ENCODE data around the gene SLC1A2. TPM values are rescaled to one million over a fixed set of nuclear protein-coding genes. Genes with fewer than 3 reads are reported as not detected.

SLC1A2 gene
- total RNA-seq, 2 donors from 2014 or later, result 0.54 to 0.78 TPM

DNA sequence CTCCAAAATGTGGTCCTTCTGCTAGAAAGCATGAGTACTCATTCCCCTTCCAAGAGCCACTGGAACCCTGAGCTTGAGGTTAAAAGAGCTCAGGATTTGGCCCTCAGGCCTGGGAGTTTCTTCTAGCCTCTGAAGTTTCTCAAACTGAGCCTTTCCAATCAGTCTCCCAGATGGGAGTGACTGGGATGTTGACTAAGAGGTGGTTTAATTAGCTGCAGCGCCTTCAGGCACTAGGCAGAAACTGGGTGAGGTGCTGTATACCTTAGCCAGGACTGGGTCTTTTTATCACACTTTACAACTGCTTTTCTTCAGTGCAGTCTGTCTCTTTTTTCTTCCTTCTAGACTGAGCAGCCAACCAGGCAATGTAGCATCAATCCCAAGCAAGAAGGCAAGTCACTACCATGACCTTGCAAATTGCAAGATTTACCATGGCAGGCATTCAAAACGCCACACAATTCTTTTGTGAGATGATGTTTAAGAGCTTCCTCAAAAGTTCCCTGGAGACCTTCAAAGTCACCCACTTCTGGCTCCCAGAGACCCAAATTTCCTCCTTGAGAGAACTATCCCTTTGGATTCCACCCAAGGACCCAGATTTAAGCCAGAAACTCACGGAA lies 93.0 kb downstream of the SLC1A2 start:
- H3K36me3 ChIP-seq, result no peaks in the 10 kb centered on the region
- no peak overlapping the region for H3K27ac ChIP-seq
- peaks cover 0 to 20% of the 10 kb centered on the region in 2 donors for H3K4me1 ChIP-seq (ENCODE audit: control insufficient read depth in 1 of 2, low read depth in 2 of 2)
- H3K4me3 ChIP-seq, result no peak overlapping the region
- DNase-seq (ENCODE audit: low spot score), result no peak
- TF ChIP-seq, protein P1, sequence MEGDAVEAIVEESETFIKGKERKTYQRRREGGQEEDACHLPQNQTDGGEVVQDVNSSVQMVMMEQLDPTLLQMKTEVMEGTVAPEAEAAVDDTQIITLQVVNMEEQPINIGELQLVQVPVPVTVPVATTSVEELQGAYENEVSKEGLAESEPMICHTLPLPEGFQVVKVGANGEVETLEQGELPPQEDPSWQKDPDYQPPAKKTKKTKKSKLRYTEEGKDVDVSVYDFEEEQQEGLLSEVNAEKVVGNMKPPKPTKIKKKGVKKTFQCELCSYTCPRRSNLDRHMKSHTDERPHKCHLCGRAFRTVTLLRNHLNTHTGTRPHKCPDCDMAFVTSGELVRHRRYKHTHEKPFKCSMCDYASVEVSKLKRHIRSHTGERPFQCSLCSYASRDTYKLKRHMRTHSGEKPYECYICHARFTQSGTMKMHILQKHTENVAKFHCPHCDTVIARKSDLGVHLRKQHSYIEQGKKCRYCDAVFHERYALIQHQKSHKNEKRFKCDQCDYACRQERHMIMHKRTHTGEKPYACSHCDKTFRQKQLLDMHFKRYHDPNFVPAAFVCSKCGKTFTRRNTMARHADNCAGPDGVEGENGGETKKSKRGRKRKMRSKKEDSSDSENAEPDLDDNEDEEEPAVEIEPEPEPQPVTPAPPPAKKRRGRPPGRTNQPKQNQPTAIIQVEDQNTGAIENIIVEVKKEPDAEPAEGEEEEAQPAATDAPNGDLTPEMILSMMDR (IDR thresholded peaks at IDR 0.05), result no peak
- no peaks in the 10 kb centered on the region for H3K9me3 ChIP-seq
- no peaks in the 10 kb centered on the region for H3K27me3 ChIP-seq (replicated peaks; ENCODE audit: insufficient read depth)
- no peak for ATAC-seq (ENCODE audit: insufficient number of reproducible peaks, low FRiP score, low read depth)

DNA sequence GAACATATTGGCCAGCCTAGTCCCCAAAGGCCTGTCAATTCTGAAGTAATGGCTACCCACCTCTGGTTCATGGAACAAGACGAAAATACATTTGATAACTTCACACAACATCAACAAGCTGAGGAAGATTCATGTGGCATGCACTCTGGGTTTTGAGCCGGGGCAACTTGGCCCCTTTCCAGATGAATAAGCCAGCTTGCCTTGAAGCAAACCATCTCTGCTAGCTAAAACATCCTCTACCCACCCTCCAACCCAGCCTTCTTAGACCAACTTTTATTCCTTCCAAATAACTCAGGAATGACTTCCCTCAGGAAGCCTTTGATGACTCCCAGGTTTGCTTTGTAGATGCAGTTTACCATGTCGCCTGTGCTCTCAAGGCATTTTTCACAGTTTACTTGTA lies 94.4 kb downstream of the SLC1A2 start:
- Histone ChIP-seq H3K27ac (no peak overlapping the region), H3K9me3 (no peaks in the 10 kb centered on the region), H3K4me1 (ENCODE audit: control insufficient read depth in 1 of 2, low read depth in 2 of 2) (peaks cover 0 to 10% of the 10 kb centered on the region in 2 donors), H3K27me3 (replicated peaks; ENCODE audit: insufficient read depth) (no peaks in the 10 kb centered on the region), H3K4me3 (no peak overlapping the region), H3K36me3 (no peaks in the 10 kb centered on the region)
- no peak for DNase-seq (ENCODE audit: low spot score)
- ATAC-seq (ENCODE audit: insufficient number of reproducible peaks, low FRiP score, low read depth), result no peak
- TF ChIP-seq, protein P1 (IDR thresholded peaks at IDR 0.05), result no peak

DNA sequence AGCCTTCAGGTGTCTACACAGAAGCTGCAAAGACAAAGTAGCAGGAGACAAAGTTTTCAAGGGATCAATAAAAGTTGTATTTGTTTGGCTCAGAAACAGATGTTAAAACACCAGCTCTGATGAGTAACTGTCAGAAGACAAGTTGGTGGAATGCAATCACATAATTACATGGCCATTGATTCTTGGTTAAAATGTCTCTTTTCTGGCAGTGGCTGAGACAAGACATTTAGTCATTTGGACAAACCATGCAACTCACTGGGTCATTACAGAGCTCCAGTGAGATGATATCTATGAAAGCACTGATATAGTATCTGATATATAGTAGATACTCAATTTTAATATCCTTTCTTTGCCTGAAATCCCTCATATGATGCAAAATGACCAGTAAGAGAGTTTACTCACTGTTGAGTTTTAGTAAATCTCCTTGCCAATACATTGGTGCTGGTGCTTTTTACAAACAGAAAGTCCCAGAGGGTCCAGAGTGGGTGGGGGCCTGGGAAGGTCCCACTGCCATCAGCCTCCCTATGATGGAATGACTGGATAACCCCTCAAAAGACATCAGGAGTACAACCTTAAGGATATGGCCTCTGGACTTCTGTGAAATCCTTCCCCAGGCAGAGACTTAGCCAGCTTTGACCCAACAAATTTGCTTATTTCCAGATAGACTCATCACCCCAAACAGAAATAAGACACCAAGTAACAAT lies 95.0 kb downstream of the SLC1A2 start:
- ATAC-seq (ENCODE audit: insufficient number of reproducible peaks, low FRiP score, low read depth) (no peak), DNase-seq (ENCODE audit: low spot score) (no peak)
- H3K27me3 ChIP-seq (replicated peaks; ENCODE audit: insufficient read depth), result no peaks in the 10 kb centered on the region
- H3K4me3 ChIP-seq, result no peak overlapping the region
- peaks cover 0 to 11% of the 10 kb centered on the region in 2 donors for H3K4me1 ChIP-seq (ENCODE audit: control insufficient read depth in 1 of 2, low read depth in 2 of 2)
- no peaks in the 10 kb centered on the region for H3K36me3 ChIP-seq
- TF ChIP-seq, protein P1 (IDR thresholded peaks at IDR 0.05), result no peak
- H3K27ac ChIP-seq, result no peak overlapping the region
- no peaks in the 10 kb centered on the region for H3K9me3 ChIP-seq

DNA sequence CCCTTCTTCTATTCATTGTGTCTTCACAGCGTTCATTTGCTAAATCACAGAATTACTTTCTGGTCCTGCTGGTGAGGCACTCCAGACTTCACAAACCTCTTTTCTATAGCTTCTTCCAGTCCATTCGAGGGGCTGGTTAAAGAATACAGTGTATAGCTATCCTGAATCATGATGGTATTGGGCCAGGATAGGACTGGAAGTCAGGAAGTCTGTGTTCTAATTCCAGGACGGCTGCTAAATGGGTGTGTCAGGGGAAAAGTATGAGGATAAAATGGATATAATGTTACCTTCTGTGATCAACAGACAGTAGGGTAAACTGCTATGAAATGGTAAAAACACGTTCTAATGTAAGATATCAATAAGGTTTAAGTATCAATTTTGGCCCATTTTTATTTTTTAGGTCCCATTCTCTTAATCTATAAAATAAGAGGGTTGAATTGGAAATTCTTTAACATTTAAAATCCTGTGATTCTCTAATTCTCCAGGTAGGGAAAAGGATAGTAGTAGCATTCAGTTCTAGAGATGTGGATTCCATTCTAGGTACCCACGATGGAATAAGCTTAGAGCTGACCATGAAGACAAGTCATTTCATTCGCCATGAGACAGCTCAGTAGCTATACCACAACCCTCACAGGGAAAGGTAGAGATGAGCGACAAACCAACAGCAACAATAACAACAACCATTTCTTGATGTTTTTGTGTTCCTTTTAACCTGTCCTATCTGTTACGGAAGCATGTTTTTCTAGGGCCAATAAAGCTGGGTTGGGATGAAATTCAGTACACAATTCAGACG lies 96.1 kb downstream of the SLC1A2 start:
- Histone ChIP-seq H3K27ac (no peak overlapping the region), H3K36me3 (no peaks in the 10 kb centered on the region), H3K4me1 (ENCODE audit: control insufficient read depth in 1 of 2, low read depth in 2 of 2) (peaks cover 0 to 12% of the 10 kb centered on the region in 2 donors), H3K4me3 (no peak overlapping the region), H3K9me3 (no peaks in the 10 kb centered on the region), H3K27me3 (replicated peaks; ENCODE audit: insufficient read depth) (no peaks in the 10 kb centered on the region)
- TF ChIP-seq, protein P1 (IDR thresholded peaks at IDR 0.05), result no peak
- DNase-seq (ENCODE audit: low spot score) (no peak), ATAC-seq (ENCODE audit: insufficient number of reproducible peaks, low FRiP score, low read depth) (no peak)
